Panc1 (cell line): Measurements from ENCODE around the gene CUEDC1. TPM values are rescaled to one million over a fixed set of nuclear protein-coding genes. Genes with fewer than 3 reads are reported as not detected.

Source experiments
- ATAC-seq: fragments of 200-7000 bp; cut with Tn5 transposase; 2 replicates; pipeline ENCODE4 v1.9.1; 2020; ENCODE audit warnings: mild to moderate bottlenecking, moderate library complexity
- BruUV-seq: library from RNA; stranded (reverse); fragments of 400-500 nt; replicated peaks from 2 replicates; lab custom pipeline; 2021; lab: Mats Ljungman, UMichigan
- CTCF ChIA-PET: fragments of 300-600 bp; sonication (Branson Sonifier 250); formaldehyde crosslinking; loops from one replicate; lab custom pipeline; 2022; ENCODE audit warnings: antibody characterized with exemption; lab: Charles Lee
- POLR2A ChIA-PET: fragments of 300-600 bp; sonication (Branson Sonifier 250); formaldehyde crosslinking; loops from one replicate; lab custom pipeline; 2022; ENCODE audit warnings: antibody characterized with exemption; lab: Charles Lee
- DNase-seq: peaks from one replicate; pipeline ENCODE4 v3.0.0-alpha.2; 2010; ENCODE audit warnings: low read depth, low spot score
- H3K27ac ChIP-seq: 2 replicates; pipeline ENCODE4 v1.5.1; 2011; ENCODE audit warnings: mild to moderate bottlenecking, low read length, inconsistent platforms
- H3K27me3 ChIP-seq: fragments of 200-500 bp; sonication (Bioruptor generic); 2 replicates; pipeline ENCODE4 v1.6.0; 2014; ENCODE audit warnings: low read length, inconsistent platforms; ENCODE audit not compliant: control insufficient read depth, insufficient read depth
- H3K36me3 ChIP-seq: fragments of 200-500 bp; sonication (Bioruptor generic); 2 replicates; pipeline ENCODE4 v1.5.1; 2014; ENCODE audit warnings: inconsistent platforms, mild to moderate bottlenecking, low read length, moderate library complexity; ENCODE audit not compliant: control insufficient read depth, insufficient read depth
- H3K4me1 ChIP-seq: 2 replicates; pipeline ENCODE4 v1.5.1; 2011; ENCODE audit warnings: inconsistent platforms, mild to moderate bottlenecking, low read length, moderate library complexity; ENCODE audit not compliant: control insufficient read depth, insufficient read depth
- H3K4me3 ChIP-seq, 2 experiments: 2 replicates each; pipeline ENCODE4 v1.5.1; 2011 to 2012; ENCODE audit warnings: low read depth in 2 of 2, low read length in 2 of 2, mild to moderate bottlenecking in 2 of 2, inconsistent platforms in 1 of 2, moderate library complexity in 1 of 2
- H3K9me3 ChIP-seq: fragments of 200-500 bp; sonication (Bioruptor generic); 2 replicates; pipeline ENCODE4 v1.5.1; 2014; ENCODE audit warnings: low read depth, mild to moderate bottlenecking, inconsistent platforms, low read length, moderate library complexity; ENCODE audit not compliant: control insufficient read depth, insufficient read depth
- POLR2AphosphoS5 ChIP-seq: IDR thresholded peaks from 2 replicates; pipeline ENCODE4 v1.6.1; 2012; ENCODE audit warnings: mild to moderate bottlenecking, low read depth, low read length, moderate library complexity
- SIN3A ChIP-seq: IDR thresholded peaks from 2 replicates; pipeline ENCODE4 v1.6.1; 2012; ENCODE audit warnings: low read depth, mild to moderate bottlenecking, low read length, moderate library complexity, borderline replicate concordance; ENCODE audit not compliant: insufficient read depth
- TCF7L2 ChIP-seq: IDR thresholded peaks from 2 replicates; pipeline ENCODE4 v1.6.1; 2011; ENCODE audit warnings: mild to moderate bottlenecking, low read depth, low read length, inconsistent platforms
- in situ Hi-C: cut with HindIII; loops from 2 replicates; pipeline ENCODE4 v1.10.0; 2016; ENCODE audit warnings: low sequenced_read_pairs, low pct_unique_long_range_greater_than_20kb
- intact Hi-C: fragments of 100-400 bp; cut with micrococcal nuclease; formaldehyde crosslinking; loops from one replicate; pipeline ENCODE4 v1.10.0; 2022; ENCODE audit not compliant: unreplicated experiment
- total RNA-seq: library from RNA; stranded (reverse); gene quantifications from one replicate; pipeline ENCODE4 v1.2.1, GENCODE V29; 2021; ENCODE audit not compliant: unreplicated experiment
- TF ChIP-seq, protein P1 (sequence below), 2 experiments: IDR thresholded peaks; 2 replicates each; pipeline ENCODE4 v1.6.1; 2011 to 2012; ENCODE audit warnings: low read depth in 2 of 2, control low read depth in 1 of 2, low read length in 1 of 2, mild to moderate bottlenecking in 1 of 2, moderate library complexity in 1 of 2; ENCODE audit not compliant: insufficient read depth in 1 of 2
- TF ChIP-seq, protein P2 (sequence below): fragments of 450-650 bp; IDR thresholded peaks from 2 replicates; pipeline ENCODE4 v1.5.1; 2017; ENCODE audit warnings: mild to moderate bottlenecking

The CUEDC1 gene
- total RNA-seq, 1 experiment from 2014 or later = 103 TPM

DNA sequence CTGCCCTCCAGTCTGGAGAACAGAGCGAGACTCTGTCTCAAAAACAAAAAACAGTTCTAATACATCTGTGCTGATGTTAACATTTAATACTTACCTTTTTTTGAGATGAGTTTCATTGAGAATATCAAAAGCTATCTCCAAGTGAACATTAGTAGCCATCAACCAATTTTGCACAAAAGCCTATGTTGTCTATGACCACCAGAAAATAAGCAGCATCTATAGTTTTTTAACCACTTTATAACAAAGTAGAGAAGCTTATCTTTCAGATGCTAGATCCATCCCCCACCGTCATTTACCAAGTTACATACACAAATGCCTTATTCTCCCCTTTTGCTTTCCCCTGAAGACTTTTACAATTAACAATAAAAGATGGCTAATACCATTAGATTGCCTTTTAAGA is 47.8 kb upstream of the CUEDC1 start:
- POLR2A ChIA-PET = no interaction called here
- Histone ChIP-seq H3K27ac (no peak overlapping the region; the same call in 1 of the 2 replicates), H3K27me3 (no peaks in the 10 kb centered on the region), H3K9me3 (no peaks in the 10 kb centered on the region), H3K36me3 (peaks cover 82% of the 10 kb centered on the region), H3K4me3 (no peak overlapping the region), H3K4me1 (peaks cover 65% of the 10 kb centered on the region)
- ATAC-seq = no peak
- in situ Hi-C loops = no loop called here
- DNase-seq = no peak
- no TSS peak for BruUV-seq
- CTCF ChIA-PET = no interaction called here
- intact Hi-C loops = no loop called here
- TF ChIP-seq SIN3A = no peak
- TF ChIP-seq, protein P1, sequence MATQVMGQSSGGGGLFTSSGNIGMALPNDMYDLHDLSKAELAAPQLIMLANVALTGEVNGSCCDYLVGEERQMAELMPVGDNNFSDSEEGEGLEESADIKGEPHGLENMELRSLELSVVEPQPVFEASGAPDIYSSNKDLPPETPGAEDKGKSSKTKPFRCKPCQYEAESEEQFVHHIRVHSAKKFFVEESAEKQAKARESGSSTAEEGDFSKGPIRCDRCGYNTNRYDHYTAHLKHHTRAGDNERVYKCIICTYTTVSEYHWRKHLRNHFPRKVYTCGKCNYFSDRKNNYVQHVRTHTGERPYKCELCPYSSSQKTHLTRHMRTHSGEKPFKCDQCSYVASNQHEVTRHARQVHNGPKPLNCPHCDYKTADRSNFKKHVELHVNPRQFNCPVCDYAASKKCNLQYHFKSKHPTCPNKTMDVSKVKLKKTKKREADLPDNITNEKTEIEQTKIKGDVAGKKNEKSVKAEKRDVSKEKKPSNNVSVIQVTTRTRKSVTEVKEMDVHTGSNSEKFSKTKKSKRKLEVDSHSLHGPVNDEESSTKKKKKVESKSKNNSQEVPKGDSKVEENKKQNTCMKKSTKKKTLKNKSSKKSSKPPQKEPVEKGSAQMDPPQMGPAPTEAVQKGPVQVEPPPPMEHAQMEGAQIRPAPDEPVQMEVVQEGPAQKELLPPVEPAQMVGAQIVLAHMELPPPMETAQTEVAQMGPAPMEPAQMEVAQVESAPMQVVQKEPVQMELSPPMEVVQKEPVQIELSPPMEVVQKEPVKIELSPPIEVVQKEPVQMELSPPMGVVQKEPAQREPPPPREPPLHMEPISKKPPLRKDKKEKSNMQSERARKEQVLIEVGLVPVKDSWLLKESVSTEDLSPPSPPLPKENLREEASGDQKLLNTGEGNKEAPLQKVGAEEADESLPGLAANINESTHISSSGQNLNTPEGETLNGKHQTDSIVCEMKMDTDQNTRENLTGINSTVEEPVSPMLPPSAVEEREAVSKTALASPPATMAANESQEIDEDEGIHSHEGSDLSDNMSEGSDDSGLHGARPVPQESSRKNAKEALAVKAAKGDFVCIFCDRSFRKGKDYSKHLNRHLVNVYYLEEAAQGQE (IDR thresholded peaks at IDR 0.05; ENCODE audit: insufficient read depth in 1 of 2, low read depth in 2 of 2, low read length in 1 of 2) = no peak
- TF ChIP-seq, protein P2, sequence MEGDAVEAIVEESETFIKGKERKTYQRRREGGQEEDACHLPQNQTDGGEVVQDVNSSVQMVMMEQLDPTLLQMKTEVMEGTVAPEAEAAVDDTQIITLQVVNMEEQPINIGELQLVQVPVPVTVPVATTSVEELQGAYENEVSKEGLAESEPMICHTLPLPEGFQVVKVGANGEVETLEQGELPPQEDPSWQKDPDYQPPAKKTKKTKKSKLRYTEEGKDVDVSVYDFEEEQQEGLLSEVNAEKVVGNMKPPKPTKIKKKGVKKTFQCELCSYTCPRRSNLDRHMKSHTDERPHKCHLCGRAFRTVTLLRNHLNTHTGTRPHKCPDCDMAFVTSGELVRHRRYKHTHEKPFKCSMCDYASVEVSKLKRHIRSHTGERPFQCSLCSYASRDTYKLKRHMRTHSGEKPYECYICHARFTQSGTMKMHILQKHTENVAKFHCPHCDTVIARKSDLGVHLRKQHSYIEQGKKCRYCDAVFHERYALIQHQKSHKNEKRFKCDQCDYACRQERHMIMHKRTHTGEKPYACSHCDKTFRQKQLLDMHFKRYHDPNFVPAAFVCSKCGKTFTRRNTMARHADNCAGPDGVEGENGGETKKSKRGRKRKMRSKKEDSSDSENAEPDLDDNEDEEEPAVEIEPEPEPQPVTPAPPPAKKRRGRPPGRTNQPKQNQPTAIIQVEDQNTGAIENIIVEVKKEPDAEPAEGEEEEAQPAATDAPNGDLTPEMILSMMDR = no peak
- no peak for TF ChIP-seq TCF7L2
- TF ChIP-seq POLR2AphosphoS5 = no peak

DNA sequence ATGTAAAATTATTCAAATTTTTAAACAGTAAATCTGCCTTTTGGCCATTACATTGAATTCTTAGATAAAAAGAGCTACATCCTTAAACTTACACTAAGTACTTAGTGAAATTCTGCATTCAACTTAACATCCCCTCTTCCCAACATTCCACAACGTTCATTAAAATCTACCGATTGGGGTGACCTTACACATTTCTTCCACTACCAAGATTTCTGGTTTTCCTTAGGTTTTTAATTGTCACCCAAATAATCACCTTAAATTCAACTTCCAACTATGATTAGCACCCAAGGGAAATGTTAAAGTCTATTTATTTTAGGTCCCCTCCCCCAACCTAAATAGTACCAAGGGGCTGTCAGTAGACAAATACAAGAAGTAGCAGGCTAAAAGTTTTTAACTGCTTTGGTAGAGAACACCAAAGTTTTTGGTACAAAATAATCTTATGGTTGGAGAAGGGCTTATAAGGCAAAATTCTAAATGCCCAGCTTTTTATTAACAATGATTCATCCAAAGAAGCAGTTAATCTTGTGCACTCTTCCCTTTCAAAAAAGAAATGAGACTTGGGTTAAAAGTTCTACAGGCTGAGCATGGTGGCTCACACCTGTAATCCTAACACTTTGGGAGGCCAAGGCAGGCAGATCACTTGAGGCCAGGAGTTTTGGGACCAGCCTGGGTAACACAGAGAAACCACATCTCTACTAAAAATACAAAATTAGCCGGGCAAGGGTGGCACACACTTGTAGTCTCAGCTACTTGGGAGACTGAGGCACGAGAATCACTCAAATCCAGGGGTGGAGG is 47.1 kb upstream of the CUEDC1 start:
- BruUV-seq = no TSS peak
- ChIA-PET POLR2A (interaction anchor here (0.6 to 0.7 kb wide), 3 partner anchors 78 to 142 kb away, joined by 3 to 6 read pairs (median 4); no protein-coding TSS in a partner anchor), CTCF (interaction anchor here (0.6 kb wide), 1 partner anchor 54 kb away, joined by 3 read pairs; no protein-coding TSS in a partner anchor)
- DNase-seq (no peak), ATAC-seq (no peak)
- Histone ChIP-seq H3K36me3 (peaks cover 84% of the 10 kb centered on the region), H3K9me3 (no peaks in the 10 kb centered on the region), H3K27me3 (no peaks in the 10 kb centered on the region), H3K27ac (no peak overlapping the region), H3K4me1 (peaks cover 65% of the 10 kb centered on the region), H3K4me3 (no peak overlapping the region)
- in situ Hi-C loops = no loop called here
- TF ChIP-seq, protein P1 (IDR thresholded peaks at IDR 0.05; ENCODE audit: insufficient read depth in 1 of 2, low read depth in 2 of 2, low read length in 1 of 2) = no peak
- TF ChIP-seq TCF7L2 (no peak), SIN3A (no peak), POLR2AphosphoS5 (no peak; the same call in 1 of the 2 replicates)
- TF ChIP-seq, protein P2 = no peak
- intact Hi-C loops = no loop called here
